ENCODE results near the gene GLRA2.

The GLRA2 gene

GRCh38 chrX:14690553-14690952, 161.2 kb downstream of the GLRA2 start:
- no peaks in the 10 kb centered on the region for H3K9me3 ChIP-seq (ENCODE audit: insufficient read depth, low read length)
- no peaks in the 10 kb centered on the region for H3K27me3 ChIP-seq (ENCODE audit: low read length)
- no peak overlapping the region for H3K9ac ChIP-seq (ENCODE audit: low read length)
- no peaks in the 10 kb centered on the region for H3K36me3 ChIP-seq (ENCODE audit: low read length)
- no peaks in the 10 kb centered on the region for H3K9me2 ChIP-seq (replicated peaks; ENCODE audit: insufficient read depth, low read length)
- H3K4me3 ChIP-seq (ENCODE audit: insufficient read depth, low read length, poor library complexity, severe bottlenecking), result no peak overlapping the region
- no peak overlapping the region for H2AFZ ChIP-seq (ENCODE audit: low read depth, low read length, severe bottlenecking)
- H3K4me2 ChIP-seq (ENCODE audit: low read depth, low read length, poor library complexity, severe bottlenecking), result no peak overlapping the region
- H3K27ac ChIP-seq (ENCODE audit: low read depth, low read length), result no peak overlapping the region
- no peak for TF ChIP-seq CTCF (IDR thresholded peaks at IDR 0.05; ENCODE audit: insufficient read depth, low read length, poor library complexity, severe bottlenecking)
- no peak for TF ChIP-seq EZH2phosphoT487 (conservative IDR thresholded peaks at IDR 0.05; ENCODE audit: low read length)
- H3F3A ChIP-seq (ENCODE audit: insufficient read depth), result no peaks in the 10 kb centered on the region
- H3K79me2 ChIP-seq (ENCODE audit: insufficient read depth, low read length), result no peaks in the 10 kb centered on the region
- no peaks in the 10 kb centered on the region for H4K20me1 ChIP-seq (ENCODE audit: low read depth, low read length)

- no peaks in the 10 kb centered on the region for H3K27me3 ChIP-seq (ENCODE audit: low read length)
- H3K9me3 ChIP-seq (ENCODE audit: insufficient read depth, low read length), result no peaks in the 10 kb centered on the region
- no peaks in the 10 kb centered on the region for H3F3A ChIP-seq (ENCODE audit: insufficient read depth)
- no peak overlapping the region for H2AFZ ChIP-seq (ENCODE audit: low read depth, low read length, severe bottlenecking)
- no peak overlapping the region for H3K4me2 ChIP-seq (ENCODE audit: low read depth, low read length, poor library complexity, severe bottlenecking)
- no peak overlapping the region for H3K4me3 ChIP-seq (ENCODE audit: insufficient read depth, low read length, poor library complexity, severe bottlenecking)
- TF ChIP-seq EZH2phosphoT487 (conservative IDR thresholded peaks at IDR 0.05; ENCODE audit: low read length) (no peak), CTCF (IDR thresholded peaks at IDR 0.05; ENCODE audit: insufficient read depth, low read length, poor library complexity, severe bottlenecking) (no peak)
- H4K20me1 ChIP-seq (ENCODE audit: low read depth, low read length), result no peaks in the 10 kb centered on the region
- no peaks in the 10 kb centered on the region for H3K79me2 ChIP-seq (ENCODE audit: insufficient read depth, low read length)
- no peaks in the 10 kb centered on the region for H3K9me2 ChIP-seq (replicated peaks; ENCODE audit: insufficient read depth, low read length)
- H3K36me3 ChIP-seq (ENCODE audit: low read length), result no peaks in the 10 kb centered on the region
- H3K27ac ChIP-seq (ENCODE audit: low read depth, low read length), result no peak overlapping the region
- H3K9ac ChIP-seq (ENCODE audit: low read length), result no peak overlapping the region
These were observed 165.3 kb downstream of the GLRA2 start for GRCh38 chrX:14694611-14695010.

GRCh38 chrX:14697451-14697850, 168.1 kb downstream of the GLRA2 start:
- Histone ChIP-seq H3F3A (ENCODE audit: insufficient read depth) (no peaks in the 10 kb centered on the region), H3K9me3 (ENCODE audit: insufficient read depth, low read length) (no peaks in the 10 kb centered on the region), H3K9me2 (replicated peaks; ENCODE audit: insufficient read depth, low read length) (no peaks in the 10 kb centered on the region), H4K20me1 (ENCODE audit: low read depth, low read length) (no peaks in the 10 kb centered on the region), H3K27ac (ENCODE audit: low read depth, low read length) (no peak overlapping the region), H2AFZ (ENCODE audit: low read depth, low read length, severe bottlenecking) (no peak overlapping the region), H3K9ac (ENCODE audit: low read length) (no peak overlapping the region), H3K27me3 (ENCODE audit: low read length) (no peaks in the 10 kb centered on the region), H3K36me3 (ENCODE audit: low read length) (no peaks in the 10 kb centered on the region), H3K4me2 (ENCODE audit: low read depth, low read length, poor library complexity, severe bottlenecking) (no peak overlapping the region), H3K4me3 (ENCODE audit: insufficient read depth, low read length, poor library complexity, severe bottlenecking) (no peak overlapping the region), H3K79me2 (ENCODE audit: insufficient read depth, low read length) (no peaks in the 10 kb centered on the region)
- no peak for TF ChIP-seq EZH2phosphoT487 (conservative IDR thresholded peaks at IDR 0.05; ENCODE audit: low read length)
- peak; percentile 12 for TF ChIP-seq CTCF (IDR thresholded peaks at IDR 0.05; ENCODE audit: insufficient read depth, low read length, poor library complexity, severe bottlenecking)
